ENCODE measurements around the gene MXD3. TPM values are rescaled to one million over a fixed set of nuclear protein-coding genes. Genes with fewer than 3 reads are reported as not detected.

The MXD3 gene
- total RNA-seq, 1 donor from 2014 or later, result 17.3 TPM

Other genes starting within 250 kb of the MXD3 start
- 5.2 TPM for gene FGFR4, start 225.0 kb downstream of the MXD3 start, total RNA-seq (ENCODE audit: unreplicated experiment)
- gene NSD1, start 178.1 kb downstream of the MXD3 start, total RNA-seq (ENCODE audit: unreplicated experiment), result 151 TPM
- 13.5 TPM for gene RAB24, start 8.2 kb downstream of the MXD3 start, total RNA-seq (ENCODE audit: unreplicated experiment)
- gene PRELID1, start 8.1 kb downstream of the MXD3 start, total RNA-seq (ENCODE audit: unreplicated experiment), result 88.2 TPM
- gene LMAN2, start 39.8 kb upstream of the MXD3 start, total RNA-seq (ENCODE audit: unreplicated experiment), result 75.6 TPM
- 15.9 TPM for gene RGS14, start 46.0 kb upstream of the MXD3 start, total RNA-seq (ENCODE audit: unreplicated experiment)
- gene SLC34A1, start 72.5 kb upstream of the MXD3 start, total RNA-seq (ENCODE audit: unreplicated experiment), result not detected
- gene PFN3, start 88.8 kb upstream of the MXD3 start, total RNA-seq (ENCODE audit: unreplicated experiment), result not detected
- gene F12, start 97.7 kb upstream of the MXD3 start, total RNA-seq (ENCODE audit: unreplicated experiment), result 5.4 TPM
- 43.9 TPM for gene GRK6, start 114.8 kb upstream of the MXD3 start, total RNA-seq (ENCODE audit: unreplicated experiment)
- 4.1 TPM for gene PRR7, start 134.9 kb upstream of the MXD3 start, total RNA-seq (ENCODE audit: unreplicated experiment)
- gene DBN1, start 161.7 kb upstream of the MXD3 start, total RNA-seq (ENCODE audit: unreplicated experiment), result 1,261 TPM
- 430 TPM for gene PDLIM7, start 185.7 kb upstream of the MXD3 start, total RNA-seq (ENCODE audit: unreplicated experiment)
- gene DOK3, start 197.9 kb upstream of the MXD3 start, total RNA-seq (ENCODE audit: unreplicated experiment), result 29.2 TPM
- 125 TPM for gene DDX41, start 205.1 kb upstream of the MXD3 start, total RNA-seq (ENCODE audit: unreplicated experiment)
- gene FAM193B, start 242.7 kb upstream of the MXD3 start, total RNA-seq (ENCODE audit: unreplicated experiment), result 227 TPM